Ishikawa (cell line): ENCODE results near the gene CD63.

Experiments used
- EGR1 ChIP-seq: IDR thresholded peaks from 2 replicates; pipeline ENCODE4 v1.6.1; 2012
- RAD21 ChIP-seq: IDR thresholded peaks from 2 replicates; pipeline ENCODE4 v1.6.1; 2012; ENCODE audit warnings: low read depth
- TAF1 ChIP-seq: IDR thresholded peaks from 2 replicates; pipeline ENCODE4 v1.6.1; 2012; ENCODE audit warnings: low read depth, mild to moderate bottlenecking

GRCh38 chr12:55760663-55761062 lies 31.9 kb upstream of the CD63 start:
- TF ChIP-seq RAD21: no peak
- TF ChIP-seq TAF1: no peak
- TF ChIP-seq EGR1: no peak
